CD4-positive, CD25-positive, alpha-beta regulatory T cell (primary cell): ENCODE measurements around the gene RASGRF2. TPM values are rescaled to one million over a fixed set of nuclear protein-coding genes. Genes with fewer than 3 reads are reported as not detected.
A peak's percentile ranks its signal among the peaks of the same experiment; 100 is the strongest.

Source experiments
- ATAC-seq, 2 donors: fragments of 150-1000 bp; cut with Tn5 transposase; one replicate each; pipeline ENCODE4 v1.10.0; 2021; ENCODE audit warnings: low read depth in 2 of 2, moderate number of reproducible peaks in 2 of 2, moderate library complexity in 1 of 2
- DNase-seq, 3 donors: peaks; one replicate each; pipeline versions ENCODE4 v3.0.0 to v3.0.0-alpha.2; 2012 to 2022; ENCODE audit warnings: mixed read lengths in 1 of 3
- H3K27ac ChIP-seq: one replicate; pipeline ENCODE4 v1.7.0; 2013; ENCODE audit warnings: mild to moderate bottlenecking, low read length; ENCODE audit not compliant: insufficient read depth, poor library complexity, severe bottlenecking
- H3K27me3 ChIP-seq: one replicate; pipeline ENCODE4 v1.7.0; 2013; ENCODE audit warnings: low read length; ENCODE audit not compliant: control insufficient read depth, insufficient read depth
- H3K36me3 ChIP-seq: one replicate; pipeline ENCODE4 v1.7.0; 2013; ENCODE audit warnings: mild to moderate bottlenecking, low read length, moderate library complexity; ENCODE audit not compliant: control insufficient read depth, insufficient read depth
- H3K4me1 ChIP-seq: 2 replicates; pipeline ENCODE4 v1.7.0; 2013; ENCODE audit warnings: mild to moderate bottlenecking, low read length; ENCODE audit not compliant: insufficient read depth, control insufficient read depth, poor library complexity, severe bottlenecking
- H3K4me3 ChIP-seq: one replicate; pipeline ENCODE4 v1.7.0; 2013; ENCODE audit warnings: low read depth, mild to moderate bottlenecking, low read length, moderate library complexity
- H3K9me3 ChIP-seq, 2 experiments: 1 replicate in 1 of 2; 2 replicates in 1 of 2; pipeline ENCODE4 v1.7.0; 2013; ENCODE audit warnings: low read length in 2 of 2, mild to moderate bottlenecking in 1 of 2, moderate library complexity in 1 of 2; ENCODE audit not compliant: control insufficient read depth in 2 of 2
- H3K27ac Mint-ChIP-seq, 3 donors: one replicate each; pipeline ENCODE4 v1.8.0; 2020 to 2022; ENCODE audit warnings: mild to moderate bottlenecking in 3 of 3, mixed read lengths in 3 of 3, moderate library complexity in 2 of 3
- H3K27me3 Mint-ChIP-seq: one replicate; pipeline ENCODE4 v1.8.0; 2022; ENCODE audit warnings: mild to moderate bottlenecking, mixed read lengths
- H3K36me3 Mint-ChIP-seq: one replicate; pipeline ENCODE4 v1.8.0; 2020; ENCODE audit warnings: mixed read lengths
- H3K4me1 Mint-ChIP-seq, 4 donors: one replicate each; pipeline ENCODE4 v1.8.0; 2020 to 2022; ENCODE audit warnings: mixed read lengths in 4 of 4, mild to moderate bottlenecking in 1 of 4
- H3K4me3 Mint-ChIP-seq, 4 donors: one replicate each; pipeline ENCODE4 v1.8.0; 2020 to 2022; ENCODE audit warnings: mild to moderate bottlenecking in 4 of 4, mixed read lengths in 4 of 4, moderate library complexity in 3 of 4
- H3K9me3 Mint-ChIP-seq, 7 donors: one replicate each; pipeline ENCODE4 v1.8.0; 2020 to 2022; ENCODE audit warnings: mixed read lengths in 7 of 7, mild to moderate bottlenecking in 3 of 7, moderate library complexity in 2 of 7
- polyA plus RNA-seq, 4 donors: library from polyadenylated mRNA; unstranded; fragments of 300-500 nt; fragmentation: Illumina TruSeq; gene quantifications; one replicate each; pipeline ENCODE4 v1.2.3, GENCODE V29; 2021
- total RNA-seq: library from RNA; stranded (reverse); gene quantifications from one replicate; pipeline ENCODE4 v1.2.3, GENCODE V29; 2022

RASGRF2 gene
- total and polyA plus RNA-seq, 5 donors from 2014 or later, result 3.9 to 10.3 (median 8.9) TPM

DNA sequence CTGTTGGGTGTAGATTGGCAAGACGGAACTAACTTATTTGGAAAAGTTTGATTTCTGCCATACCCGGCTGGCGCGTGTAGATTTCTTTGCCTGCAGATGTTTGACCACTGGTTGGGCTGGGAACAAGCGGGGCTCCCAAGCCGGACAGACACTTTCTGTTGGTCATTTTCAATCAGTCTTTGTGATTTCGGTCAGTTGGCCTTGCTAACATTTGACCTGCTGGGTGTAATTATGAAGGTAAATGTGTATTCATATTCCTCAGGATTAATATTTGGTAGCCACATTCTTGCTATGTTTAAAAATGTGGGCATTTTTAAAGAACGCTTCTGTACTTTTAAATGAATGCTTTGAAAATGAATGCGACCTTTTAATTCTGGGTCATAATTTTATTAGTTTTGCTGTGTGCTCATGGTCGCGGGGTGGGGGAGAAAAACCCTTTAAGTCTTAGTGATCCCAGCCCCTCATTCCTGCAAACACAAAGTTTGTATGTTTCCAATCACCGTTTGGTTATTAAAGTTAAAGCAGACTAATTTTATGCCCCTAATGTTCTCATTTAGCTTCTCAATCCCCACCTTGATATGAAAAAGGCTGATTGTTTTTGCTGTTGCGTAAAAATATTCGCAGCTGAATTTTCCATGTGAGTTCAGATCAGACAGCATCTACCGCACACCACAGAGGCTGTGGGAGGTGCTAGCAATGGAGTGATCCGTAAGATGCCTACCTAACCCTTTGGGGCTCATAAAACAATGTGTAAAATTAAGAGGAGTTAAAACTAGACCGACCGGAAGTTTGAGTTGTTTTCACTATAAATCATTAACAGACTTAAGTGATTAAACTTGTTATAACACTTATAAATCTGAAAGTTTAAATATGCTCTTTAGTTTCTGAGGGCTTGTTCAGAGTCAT lies 1.5 kb downstream of the RASGRF2 start:
- no peaks in the 10 kb centered on the region for H3K36me3 ChIP-seq
- Mint-ChIP-seq H3K4me3 (peak overlapping the region; percentile 82 to 98 (median 91)), H3K27me3 (peaks cover 60% of the 10 kb centered on the region), H3K4me1 (peaks cover 19 to 58% (median 35%) of the 10 kb centered on the region in 4 donors), H3K27ac (peak overlapping the region; percentile 51 to 98 (median 95)), H3K36me3 (no peaks in the 10 kb centered on the region), H3K9me3 (peaks cover 0 to 1% (median 0%) of the 10 kb centered on the region in 7 donors)
- H3K4me3 ChIP-seq, result peak overlapping the region; percentile 46
- peaks cover 16% of the 10 kb centered on the region for H3K4me1 ChIP-seq
- H3K27ac ChIP-seq, result peak overlapping the region; percentile 31
- ATAC-seq (peak in 1 of 2 donors; percentile 36), DNase-seq (peak in 2 of 3 donors; percentile 28 to 33)
- H3K9me3 ChIP-seq, result no peaks in the 10 kb centered on the region
- H3K27me3 ChIP-seq, result peaks cover 37% of the 10 kb centered on the region

DNA sequence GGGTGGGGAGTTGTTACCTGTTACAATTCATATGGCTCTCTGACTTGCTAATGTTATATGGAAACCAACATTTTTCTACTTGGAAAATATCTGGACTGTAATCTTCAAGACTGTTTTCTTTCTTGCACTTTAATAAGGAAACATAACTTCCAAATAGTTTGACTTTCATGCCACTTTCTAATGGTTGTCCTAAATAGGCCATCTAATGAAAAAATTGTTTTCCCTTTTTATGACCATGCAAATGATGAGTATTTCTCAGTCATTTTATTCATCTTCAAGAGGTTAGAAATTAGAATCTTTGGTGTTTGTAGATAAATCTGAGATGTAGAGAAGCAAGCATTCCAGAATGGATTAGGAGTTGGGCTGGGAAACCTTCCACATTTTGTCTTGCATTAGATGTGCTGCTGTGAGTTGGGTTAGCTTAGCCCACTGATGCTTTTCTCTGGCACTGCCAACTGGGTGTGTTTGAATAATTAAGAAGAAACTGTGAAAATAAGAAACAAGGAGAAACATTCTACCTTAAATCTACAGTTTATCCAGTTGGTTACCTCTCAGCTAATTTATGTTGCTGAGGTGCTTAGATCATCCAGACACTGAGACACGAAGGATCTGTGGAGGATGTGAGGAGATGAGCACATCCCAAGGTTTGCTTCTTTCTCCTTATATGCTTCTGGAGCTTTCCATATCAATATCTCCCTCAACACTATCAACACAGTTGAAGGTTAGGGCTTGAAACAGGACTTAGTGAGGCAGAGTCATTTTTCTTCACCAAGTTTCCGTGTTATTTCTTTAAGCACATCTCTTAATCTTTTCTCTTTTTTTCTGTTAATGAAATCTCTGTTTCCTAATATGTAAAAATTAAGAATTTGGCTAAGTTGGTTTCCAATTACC lies 2.7 kb downstream of the RASGRF2 start:
- no peak for ATAC-seq
- no peaks in the 10 kb centered on the region for H3K36me3 Mint-ChIP-seq
- H3K27ac ChIP-seq, result peak overlapping the region; percentile 5
- peaks cover 15% of the 10 kb centered on the region for H3K4me1 ChIP-seq
- no peak for DNase-seq
- H3K27ac Mint-ChIP-seq, result peak overlapping the region in 1 of 3 donors; percentile 9
- H3K36me3 ChIP-seq, result no peaks in the 10 kb centered on the region
- peak overlapping the region; percentile 66 to 82 (median 74) for H3K4me3 Mint-ChIP-seq
- peaks cover 19 to 60% (median 35%) of the 10 kb centered on the region in 4 donors for H3K4me1 Mint-ChIP-seq
- peak overlapping the region; percentile 47 for H3K4me3 ChIP-seq
- peaks cover 0 to 1% (median 0%) of the 10 kb centered on the region in 7 donors for H3K9me3 Mint-ChIP-seq
- no peaks in the 10 kb centered on the region for H3K9me3 ChIP-seq
- peaks cover 30% of the 10 kb centered on the region for H3K27me3 ChIP-seq
- H3K27me3 Mint-ChIP-seq, result peaks cover 57% of the 10 kb centered on the region

DNA sequence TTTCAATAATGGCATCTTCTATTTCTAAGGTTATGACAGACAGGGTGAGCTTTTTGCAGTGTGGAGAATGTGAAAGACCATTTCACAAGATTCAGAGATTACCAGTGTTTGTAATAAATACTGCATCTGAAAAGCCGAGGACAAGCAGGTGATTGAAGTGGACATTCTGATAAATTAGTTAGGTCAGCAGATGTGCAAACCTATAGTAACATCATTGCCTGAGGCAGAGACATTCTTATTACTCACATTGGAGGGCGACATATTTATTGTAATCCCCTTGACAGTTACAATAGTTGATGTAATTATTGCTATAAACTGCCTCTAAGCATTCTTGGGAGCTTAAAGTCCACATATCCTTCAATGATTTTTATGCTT lies 3.3 kb downstream of the RASGRF2 start:
- no peaks in the 10 kb centered on the region for H3K36me3 ChIP-seq
- DNase-seq (no peak), ATAC-seq (no peak)
- Mint-ChIP-seq H3K9me3 (peaks cover 0 to 1% (median 0%) of the 10 kb centered on the region in 7 donors), H3K27ac (peak overlapping the region in 1 of 3 donors; percentile 9), H3K36me3 (no peaks in the 10 kb centered on the region), H3K27me3 (peaks cover 58% of the 10 kb centered on the region), H3K4me1 (peaks cover 23 to 59% (median 34%) of the 10 kb centered on the region in 4 donors), H3K4me3 (peak overlapping the region in 3 of 4 donors; percentile 9 to 82 (median 74))
- H3K27ac ChIP-seq, result peak overlapping the region; percentile 5
- H3K4me3 ChIP-seq, result peak overlapping the region; percentile 39
- no peaks in the 10 kb centered on the region for H3K9me3 ChIP-seq
- peaks cover 9% of the 10 kb centered on the region for H3K4me1 ChIP-seq
- H3K27me3 ChIP-seq, result peaks cover 27% of the 10 kb centered on the region

DNA sequence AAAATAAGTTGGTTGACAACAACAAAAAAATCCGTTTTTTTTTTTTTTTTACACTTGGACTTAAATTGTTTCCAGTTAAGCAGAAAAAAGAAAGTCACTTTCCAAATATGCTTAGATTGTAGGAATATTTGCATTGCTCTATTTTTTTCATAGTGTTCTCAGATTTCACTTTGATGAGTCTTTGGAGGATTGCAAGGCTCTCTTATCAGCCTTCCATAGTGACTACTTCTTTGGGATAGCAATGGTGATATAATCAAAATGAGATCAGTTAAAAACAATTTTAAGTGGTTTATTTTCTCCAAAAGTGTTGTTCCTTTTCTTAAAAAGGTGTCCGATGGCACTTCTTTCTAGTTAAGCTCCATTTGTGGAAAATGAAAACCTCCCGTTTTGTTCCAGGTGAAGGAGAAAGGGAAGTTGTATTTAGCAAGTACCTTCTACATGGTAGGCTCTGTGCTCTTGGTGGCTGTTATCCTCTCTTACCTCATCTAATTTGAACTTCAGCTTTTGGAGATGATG lies 3.9 kb downstream of the RASGRF2 start:
- H3K4me1 Mint-ChIP-seq, result peaks cover 24 to 58% (median 34%) of the 10 kb centered on the region in 4 donors
- H3K4me3 Mint-ChIP-seq, result peak overlapping the region in 2 of 4 donors; percentile 2 to 47

DNA sequence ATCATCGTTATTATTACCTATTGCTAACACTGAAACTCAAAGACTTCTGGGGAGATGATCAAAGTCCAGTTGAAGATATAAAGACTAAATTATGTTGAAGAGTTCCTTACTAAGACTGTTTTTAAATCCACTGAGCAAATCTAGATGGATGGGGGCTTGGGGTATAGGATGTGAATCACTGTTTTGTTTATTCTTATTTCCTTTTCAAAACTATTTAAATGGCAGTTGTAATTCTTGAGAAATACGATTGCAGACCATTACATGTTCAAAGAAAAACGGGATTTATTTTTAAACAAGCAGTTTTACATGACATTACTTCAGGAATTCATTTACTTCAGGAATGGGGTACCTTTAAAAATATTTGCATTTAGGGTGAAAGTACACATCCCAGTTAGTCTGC lies 4.3 kb downstream of the RASGRF2 start:
- no peaks in the 10 kb centered on the region for H3K9me3 ChIP-seq
- no peaks in the 10 kb centered on the region for H3K36me3 ChIP-seq
- no peaks in the 10 kb centered on the region for H3K9me3 Mint-ChIP-seq
- no peaks in the 10 kb centered on the region for H3K36me3 Mint-ChIP-seq
- peaks cover 21 to 55% (median 32%) of the 10 kb centered on the region in 4 donors for H3K4me1 Mint-ChIP-seq
- no peak overlapping the region for H3K27ac ChIP-seq
- H3K4me1 ChIP-seq, result peaks cover 7% of the 10 kb centered on the region
- DNase-seq (no peak), ATAC-seq (no peak)
- peak overlapping the region in 1 of 3 donors; percentile 77 for H3K27ac Mint-ChIP-seq
- H3K4me3 ChIP-seq, result peak overlapping the region; percentile 41
- H3K27me3 Mint-ChIP-seq, result peaks cover 52% of the 10 kb centered on the region
- H3K4me3 Mint-ChIP-seq, result peak overlapping the region in 2 of 4 donors; percentile 2 to 47
- H3K27me3 ChIP-seq, result peaks cover 22% of the 10 kb centered on the region

More for the DNA sequence above, 3.9 kb downstream of the RASGRF2 start:
- DNase-seq, result no peak
- peaks cover 55% of the 10 kb centered on the region for H3K27me3 Mint-ChIP-seq
- Histone ChIP-seq H3K4me3 (peak overlapping the region; percentile 41), H3K4me1 (peaks cover 7% of the 10 kb centered on the region), H3K27ac (no peak overlapping the region), H3K9me3 (no peaks in the 10 kb centered on the region), H3K27me3 (peaks cover 27% of the 10 kb centered on the region), H3K36me3 (no peaks in the 10 kb centered on the region)
- no peaks in the 10 kb centered on the region for H3K36me3 Mint-ChIP-seq
- H3K27ac Mint-ChIP-seq, result peak overlapping the region in 1 of 3 donors; percentile 74
- ATAC-seq, result no peak
- peaks cover 0 to 1% (median 0%) of the 10 kb centered on the region in 7 donors for H3K9me3 Mint-ChIP-seq

DNA sequence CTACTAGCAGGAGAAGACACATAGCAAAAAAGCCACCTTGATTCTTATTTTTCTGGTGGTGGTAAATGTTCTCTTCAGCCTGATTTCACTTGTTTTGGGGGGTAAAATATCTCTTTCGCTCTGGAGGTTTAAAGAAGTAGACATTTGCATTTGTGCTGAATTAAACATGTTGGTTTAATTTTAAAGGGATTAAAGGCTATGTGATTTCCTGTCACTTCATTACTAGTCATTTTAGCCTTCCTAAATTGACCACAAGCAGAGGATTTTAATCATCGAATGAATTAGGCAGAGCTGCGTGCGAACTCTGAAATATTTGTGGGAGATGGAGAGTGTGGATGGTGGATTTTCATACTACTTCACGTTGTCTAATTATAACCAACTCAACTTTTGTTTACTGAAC lies 4.8 kb downstream of the RASGRF2 start:
- H3K27ac Mint-ChIP-seq, result peak overlapping the region in 1 of 3 donors; percentile 77
- no peak for ATAC-seq

More for the DNA sequence above, 4.8 kb downstream of the RASGRF2 start:
- H3K4me1 Mint-ChIP-seq, result peaks cover 17 to 52% (median 28%) of the 10 kb centered on the region in 4 donors
- no peaks in the 10 kb centered on the region for H3K36me3 Mint-ChIP-seq
- Histone ChIP-seq H3K4me3 (peak overlapping the region; percentile 41), H3K27ac (no peak overlapping the region), H3K4me1 (peaks cover 7% of the 10 kb centered on the region), H3K36me3 (no peaks in the 10 kb centered on the region), H3K27me3 (peaks cover 19% of the 10 kb centered on the region), H3K9me3 (no peaks in the 10 kb centered on the region)
- no peak for DNase-seq
- H3K4me3 Mint-ChIP-seq, result peak overlapping the region in 3 of 4 donors; percentile 0 to 59 (median 29)
- peaks cover 49% of the 10 kb centered on the region for H3K27me3 Mint-ChIP-seq
- no peaks in the 10 kb centered on the region for H3K9me3 Mint-ChIP-seq
